Measurements from ENCODE around the gene STX16.

Gene STX16

DNA sequence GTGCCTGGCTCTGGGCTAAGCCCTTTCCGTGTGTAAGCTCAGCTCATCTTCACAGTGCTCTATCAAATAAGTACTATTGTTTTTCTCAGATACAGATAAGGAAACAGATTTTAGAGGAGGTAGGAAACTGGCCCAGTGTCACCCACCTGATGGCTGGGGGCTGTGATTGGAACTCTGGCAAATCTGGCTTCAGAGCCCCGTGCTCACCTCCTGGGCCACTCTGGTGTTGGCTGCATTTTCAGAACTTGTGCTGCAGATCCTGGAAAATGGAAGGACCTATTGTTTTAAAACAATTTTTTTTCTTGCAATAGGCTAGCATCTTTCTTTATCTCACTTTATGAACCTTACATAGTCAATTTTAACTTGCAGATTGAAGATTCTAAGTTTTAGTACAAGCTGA lies 5.7 kb downstream of the STX16 start:
- no peak for DNase-seq (ENCODE audit: low read depth)
- H3K4me3 ChIP-seq (ENCODE audit: low read depth, low read length): no peak overlapping the region
- TF ChIP-seq, protein P1, sequence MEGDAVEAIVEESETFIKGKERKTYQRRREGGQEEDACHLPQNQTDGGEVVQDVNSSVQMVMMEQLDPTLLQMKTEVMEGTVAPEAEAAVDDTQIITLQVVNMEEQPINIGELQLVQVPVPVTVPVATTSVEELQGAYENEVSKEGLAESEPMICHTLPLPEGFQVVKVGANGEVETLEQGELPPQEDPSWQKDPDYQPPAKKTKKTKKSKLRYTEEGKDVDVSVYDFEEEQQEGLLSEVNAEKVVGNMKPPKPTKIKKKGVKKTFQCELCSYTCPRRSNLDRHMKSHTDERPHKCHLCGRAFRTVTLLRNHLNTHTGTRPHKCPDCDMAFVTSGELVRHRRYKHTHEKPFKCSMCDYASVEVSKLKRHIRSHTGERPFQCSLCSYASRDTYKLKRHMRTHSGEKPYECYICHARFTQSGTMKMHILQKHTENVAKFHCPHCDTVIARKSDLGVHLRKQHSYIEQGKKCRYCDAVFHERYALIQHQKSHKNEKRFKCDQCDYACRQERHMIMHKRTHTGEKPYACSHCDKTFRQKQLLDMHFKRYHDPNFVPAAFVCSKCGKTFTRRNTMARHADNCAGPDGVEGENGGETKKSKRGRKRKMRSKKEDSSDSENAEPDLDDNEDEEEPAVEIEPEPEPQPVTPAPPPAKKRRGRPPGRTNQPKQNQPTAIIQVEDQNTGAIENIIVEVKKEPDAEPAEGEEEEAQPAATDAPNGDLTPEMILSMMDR (IDR thresholded peaks at IDR 0.05; ENCODE audit: control insufficient read depth, extremely low read depth, insufficient read depth): no peak

DNA sequence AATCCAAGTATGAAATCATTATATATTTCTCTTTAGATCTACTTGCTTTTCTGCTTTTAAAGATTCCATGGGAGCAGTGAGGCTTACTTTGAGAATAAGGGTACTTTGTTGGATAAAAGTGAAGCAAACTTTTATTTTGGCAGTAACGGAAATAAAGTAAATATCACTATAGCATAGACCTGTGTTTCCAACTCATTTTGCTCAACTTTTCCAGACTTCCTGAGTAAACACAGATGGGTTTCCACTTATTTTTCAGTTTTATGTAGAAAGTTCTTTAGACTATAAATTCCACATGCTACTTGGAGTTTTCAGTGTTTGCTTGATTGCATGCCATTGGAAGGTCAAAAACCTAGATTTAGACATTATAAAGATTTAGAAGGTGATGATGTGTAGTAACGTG lies 6.2 kb downstream of the STX16 start:
- TF ChIP-seq, protein P1 (IDR thresholded peaks at IDR 0.05; ENCODE audit: control insufficient read depth, extremely low read depth, insufficient read depth): no peak
- DNase-seq (ENCODE audit: low read depth): no peak
- H3K4me3 ChIP-seq (ENCODE audit: low read depth, low read length): no peak overlapping the region

DNA sequence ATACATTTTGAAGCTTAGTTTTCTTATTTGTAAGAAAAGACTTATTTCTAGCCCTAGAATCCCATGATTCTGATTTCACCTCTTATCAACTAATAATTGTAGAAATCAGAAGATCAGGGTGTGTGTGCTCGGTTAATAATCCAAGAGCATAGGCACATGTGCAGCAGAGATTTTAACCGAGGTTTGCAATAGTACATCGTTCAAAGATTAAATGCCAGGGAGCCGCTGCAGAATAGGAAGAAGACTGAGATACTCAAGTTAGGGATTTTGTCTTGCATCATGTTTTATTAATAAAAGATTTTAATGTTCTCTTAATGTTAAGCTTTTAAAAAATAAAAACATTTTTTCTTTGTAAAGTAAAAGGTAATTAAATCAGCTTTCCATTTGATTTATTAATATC lies 6.9 kb downstream of the STX16 start:
- no peak overlapping the region for H3K4me3 ChIP-seq (ENCODE audit: low read depth, low read length)
- TF ChIP-seq, protein P1 (IDR thresholded peaks at IDR 0.05; ENCODE audit: control insufficient read depth, extremely low read depth, insufficient read depth): no peak
- no peak for DNase-seq (ENCODE audit: low read depth)

DNA sequence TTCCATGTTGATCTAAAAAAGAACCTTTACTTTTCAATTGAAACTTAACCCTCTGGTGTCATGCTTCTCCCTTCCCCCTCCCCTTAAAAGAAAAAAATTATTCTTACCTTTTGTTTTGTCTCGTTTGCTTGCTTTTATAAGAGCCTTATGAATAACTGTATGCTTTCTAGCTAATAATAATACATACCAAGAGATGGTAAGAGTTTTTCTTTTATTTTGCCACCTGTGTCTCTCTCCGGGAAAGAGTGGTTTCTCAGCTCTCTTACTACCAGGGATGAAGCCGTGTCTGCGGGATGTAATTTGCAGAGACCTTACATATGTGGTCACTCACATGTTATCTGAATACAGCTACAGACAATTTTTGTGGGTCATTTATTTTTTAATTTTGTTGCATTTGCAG lies 7.7 kb downstream of the STX16 start:
- DNase-seq (ENCODE audit: low read depth): no peak
- TF ChIP-seq, protein P1 (IDR thresholded peaks at IDR 0.05; ENCODE audit: control insufficient read depth, extremely low read depth, insufficient read depth): no peak

DNA sequence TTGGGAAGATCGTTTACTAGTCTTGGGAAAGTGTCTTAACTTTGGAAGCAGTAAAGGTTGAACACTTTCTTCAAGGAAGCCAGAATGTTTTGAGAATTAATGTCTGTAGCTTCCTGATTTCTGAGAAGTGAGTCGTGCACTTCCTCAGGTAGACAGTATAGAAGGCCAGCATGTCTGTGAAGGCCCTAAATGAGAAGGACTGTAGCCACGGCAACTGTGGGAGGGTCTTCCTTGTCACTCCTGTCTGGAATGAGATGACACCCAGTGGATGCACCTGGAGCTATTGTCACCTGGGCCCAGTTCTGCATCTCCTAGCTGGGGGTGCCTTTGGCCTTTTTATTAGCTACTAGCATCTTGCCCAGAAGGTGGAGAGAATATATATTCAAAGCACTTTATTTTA lies 8.8 kb downstream of the STX16 start:
- TF ChIP-seq, protein P1 (IDR thresholded peaks at IDR 0.05; ENCODE audit: control insufficient read depth, extremely low read depth, insufficient read depth): no peak
- DNase-seq (ENCODE audit: low read depth): no peak
- H3K4me3 ChIP-seq (ENCODE audit: low read depth, low read length): no peak overlapping the region

More for the DNA sequence above, 7.7 kb downstream of the STX16 start:
- H3K4me3 ChIP-seq (ENCODE audit: low read depth, low read length): no peak overlapping the region

DNA sequence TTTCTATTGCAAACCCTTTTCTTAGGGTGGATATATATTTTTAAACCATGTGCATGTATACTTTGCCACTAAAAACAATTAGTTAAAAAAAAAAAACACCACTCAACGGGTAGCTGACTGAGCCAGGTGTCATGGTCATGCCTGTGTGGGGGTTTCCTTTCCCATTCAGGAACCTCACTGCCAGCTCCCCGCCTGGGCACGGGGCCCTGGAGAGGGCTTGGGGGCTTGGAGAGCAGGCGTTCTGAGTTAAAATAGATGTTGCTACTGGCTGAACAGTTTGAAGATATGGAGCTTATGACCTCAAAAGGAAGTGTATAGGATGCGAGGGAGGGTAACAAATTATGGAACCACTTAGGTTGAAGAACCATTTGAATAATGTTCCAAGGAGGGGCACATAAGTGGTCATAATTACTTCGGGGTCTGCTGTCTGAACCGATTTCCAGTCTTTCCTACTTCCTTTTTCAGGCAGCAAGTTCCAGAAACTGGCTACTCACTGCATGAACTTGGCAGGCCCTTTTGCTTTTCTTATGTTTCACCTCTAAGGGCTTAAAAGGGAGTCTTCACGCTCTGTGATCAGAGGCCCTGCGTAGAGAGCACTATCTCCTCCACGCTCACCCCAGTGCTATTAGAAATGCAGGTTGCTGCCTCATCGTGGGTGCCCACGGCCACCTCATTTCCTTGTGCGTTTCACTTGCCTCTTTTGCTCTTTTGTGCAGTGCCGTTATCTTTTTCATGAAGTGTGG lies 9.9 kb downstream of the STX16 start:
- DNase-seq (ENCODE audit: low read depth): no peak
- TF ChIP-seq, protein P1 (IDR thresholded peaks at IDR 0.05; ENCODE audit: control insufficient read depth, extremely low read depth, insufficient read depth): no peak
- H3K4me3 ChIP-seq (ENCODE audit: low read depth, low read length): no peak overlapping the region
